BE2C (cell line): ENCODE data around the gene USP32.

Source experiments
- DNase-seq: peaks from one replicate; pipeline ENCODE4 v3.0.0-alpha.2; 2020
- H3K27me3 ChIP-seq: fragments of 250-450 bp; sonication (Bioruptor Pico); 2 replicates; pipeline ENCODE4 v1.5.1; 2020; ENCODE audit warnings: mild to moderate bottlenecking
- H3K36me3 ChIP-seq: fragments of 250-450 bp; sonication (Bioruptor Pico); 2 replicates; pipeline ENCODE4 v1.5.1; 2020; ENCODE audit warnings: mild to moderate bottlenecking
- H3K4me1 ChIP-seq: fragments of 250-450 bp; sonication (Bioruptor Pico); 2 replicates; pipeline ENCODE4 v1.5.1; 2020
- H3K4me3 ChIP-seq: 2 replicates; pipeline ENCODE4 v1.5.1; 2011; ENCODE audit warnings: low read depth, low read length
- H3K9me3 ChIP-seq: fragments of 250-450 bp; sonication (Bioruptor Pico); 2 replicates; pipeline ENCODE4 v1.5.1; 2020
- CTCF ChIP-seq: IDR thresholded peaks from 2 replicates; pipeline ENCODE4 v1.5.1; 2012; ENCODE audit warnings: mild to moderate bottlenecking, low read depth, low read length

The USP32 gene

GRCh38 chr17:60300011-60300410, 91.9 kb downstream of the USP32 start:
- H3K4me3 ChIP-seq: no peak overlapping the region
- H3K27me3 ChIP-seq: no peaks in the 10 kb centered on the region
- H3K9me3 ChIP-seq: no peaks in the 10 kb centered on the region
- no peak for DNase-seq
- no peak for TF ChIP-seq CTCF
- peaks cover 6% of the 10 kb centered on the region for H3K4me1 ChIP-seq
- H3K36me3 ChIP-seq: no peaks in the 10 kb centered on the region

- Histone ChIP-seq H3K36me3 (no peaks in the 10 kb centered on the region), H3K27me3 (no peaks in the 10 kb centered on the region), H3K4me3 (no peak overlapping the region), H3K9me3 (no peaks in the 10 kb centered on the region), H3K4me1 (peaks cover 6% of the 10 kb centered on the region)
- TF ChIP-seq CTCF: no peak
- DNase-seq: no peak
These were observed 94.1 kb downstream of the USP32 start for GRCh38 chr17:60297760-60298401.

- no peak for DNase-seq
- no peaks in the 10 kb centered on the region for H3K9me3 ChIP-seq
- no peaks in the 10 kb centered on the region for H3K27me3 ChIP-seq
- H3K4me3 ChIP-seq: no peak overlapping the region
- no peak for TF ChIP-seq CTCF
- no peaks in the 10 kb centered on the region for H3K36me3 ChIP-seq
- H3K4me1 ChIP-seq: peaks cover 6% of the 10 kb centered on the region
These were observed 95.8 kb downstream of the USP32 start for GRCh38 chr17:60296177-60296576.

GRCh38 chr17:60293580-60294335, 98.2 kb downstream of the USP32 start:
- no peak overlapping the region for H3K4me3 ChIP-seq
- TF ChIP-seq CTCF: no peak
- H3K36me3 ChIP-seq: no peaks in the 10 kb centered on the region
- H3K4me1 ChIP-seq: peaks cover 6% of the 10 kb centered on the region
- DNase-seq: no peak
- H3K27me3 ChIP-seq: no peaks in the 10 kb centered on the region
- no peaks in the 10 kb centered on the region for H3K9me3 ChIP-seq

GRCh38 chr17:60292697-60293096, 99.2 kb downstream of the USP32 start:
- no peaks in the 10 kb centered on the region for H3K27me3 ChIP-seq
- no peak for TF ChIP-seq CTCF
- no peaks in the 10 kb centered on the region for H3K36me3 ChIP-seq
- no peaks in the 10 kb centered on the region for H3K9me3 ChIP-seq
- DNase-seq: no peak
- no peak overlapping the region for H3K4me3 ChIP-seq
- H3K4me1 ChIP-seq: peaks cover 6% of the 10 kb centered on the region

GRCh38 chr17:60284709-60285108, 107.2 kb downstream of the USP32 start:
- Histone ChIP-seq H3K27me3 (no peaks in the 10 kb centered on the region), H3K36me3 (peaks cover 6% of the 10 kb centered on the region; the same call in 1 of the 2 replicates), H3K4me3 (no peak overlapping the region), H3K4me1 (no peaks in the 10 kb centered on the region), H3K9me3 (no peaks in the 10 kb centered on the region)
- DNase-seq: no peak
- TF ChIP-seq CTCF: no peak
